OCI-M2 (cell line): ENCODE results near the gene CERCAM.

Source experiments
- DNase-seq: peaks from one replicate; lab custom pipeline; 2025; ENCODE audit not compliant: unreplicated experiment; lab: John Stamatoyannopoulos, UW

CERCAM gene

GRCh38 chr9:128454991-128455390, 34.3 kb downstream of the CERCAM start:
- no peak for DNase-seq

- peak; percentile 56 for DNase-seq
These were observed 35.4 kb downstream of the CERCAM start, which contains the start of gene ODF2 for GRCh38 chr9:128455849-128456612. Gene ODF2, plus strand, starts transcription at chr9:128456006. Its CDS starts 86 bp downstream, at chr9:128456092.

DNA sequence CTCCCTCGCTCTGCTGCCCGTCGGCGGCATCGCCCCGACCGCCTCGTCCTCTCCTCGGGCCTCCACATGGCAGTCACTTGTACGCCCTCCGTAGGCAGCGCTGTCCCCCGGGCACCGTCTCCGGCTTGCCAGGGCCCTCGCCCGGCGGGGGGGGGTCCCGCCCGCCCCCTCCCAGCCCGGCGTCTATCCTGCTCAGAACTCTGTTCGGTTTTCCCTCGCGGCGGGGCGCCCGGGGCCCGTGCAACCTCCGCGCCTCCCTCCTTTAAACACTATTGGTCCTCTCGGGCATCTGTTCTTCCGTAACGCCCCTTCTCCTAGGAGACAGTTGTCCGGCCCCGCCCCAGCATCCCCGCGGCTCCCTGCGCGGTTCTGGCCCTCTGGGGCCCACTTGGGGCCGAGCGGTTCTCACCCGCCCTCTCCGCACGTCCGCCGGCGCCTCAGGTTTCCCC, 36.0 kb downstream of the CERCAM start:
- no peak for DNase-seq

DNA sequence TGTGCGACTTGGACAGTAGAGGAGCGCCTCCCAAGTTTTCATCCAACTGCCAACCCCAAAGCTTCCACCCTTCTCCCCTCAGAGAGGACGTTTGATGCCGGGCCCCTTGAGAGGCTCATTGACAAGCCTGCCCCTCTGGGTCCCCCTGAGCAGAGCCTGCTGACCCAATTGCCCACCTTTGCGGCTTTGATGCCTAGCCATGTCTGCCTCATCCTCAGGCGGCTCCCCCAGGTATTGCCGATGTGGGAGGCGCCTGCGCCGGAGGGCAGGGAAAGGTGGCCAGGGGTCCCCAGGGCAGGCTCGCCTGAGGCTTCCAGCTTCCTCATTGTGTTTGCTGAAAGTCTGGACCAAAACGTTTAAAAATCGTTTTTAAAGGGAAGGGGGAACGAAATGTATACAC, 36.5 kb downstream of the CERCAM start:
- no peak for DNase-seq

DNA sequence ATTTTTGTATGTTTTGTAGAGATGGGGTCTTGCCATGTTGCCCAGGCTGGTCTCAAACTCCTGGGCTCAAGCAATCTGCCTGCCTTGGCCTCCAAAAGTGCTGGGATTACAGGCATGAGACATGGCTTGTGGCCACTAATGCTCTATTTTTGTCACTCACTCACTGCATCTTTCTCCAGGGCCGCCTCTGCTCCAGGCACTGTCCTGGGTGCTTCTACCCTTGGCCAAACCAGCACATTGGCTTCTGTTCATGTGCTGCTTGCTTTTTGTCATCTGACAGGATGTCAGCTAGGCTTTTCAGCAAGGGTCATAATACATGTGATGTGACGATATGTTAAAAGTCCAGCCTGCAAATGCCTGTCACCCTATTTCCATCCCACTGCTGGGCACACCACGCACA, 38.4 kb downstream of the CERCAM start:
- DNase-seq: no peak

GRCh38 chr9:128469070-128469469, 48.4 kb downstream of the CERCAM start:
- no peak for DNase-seq

DNA sequence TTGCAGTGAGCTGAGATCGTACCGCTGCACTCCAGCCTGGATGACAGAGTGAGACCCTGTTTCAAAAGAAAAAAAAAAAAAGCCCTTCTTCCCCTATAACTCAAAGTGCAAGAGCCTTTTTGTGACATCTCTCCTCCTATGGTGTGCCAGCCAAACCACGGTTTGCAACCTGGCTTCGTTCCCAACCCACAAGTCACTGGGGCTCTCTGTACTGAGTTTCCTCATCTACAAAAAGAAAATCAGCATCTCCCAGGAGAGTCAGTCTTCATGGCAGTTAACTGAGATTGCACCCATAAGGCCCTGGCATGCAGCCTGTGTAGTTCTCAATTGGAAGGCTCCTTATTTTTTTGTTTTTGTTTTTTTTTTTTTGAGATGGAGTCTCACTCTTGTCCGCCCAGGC, 49.9 kb downstream of the CERCAM start:
- no peak for DNase-seq

DNA sequence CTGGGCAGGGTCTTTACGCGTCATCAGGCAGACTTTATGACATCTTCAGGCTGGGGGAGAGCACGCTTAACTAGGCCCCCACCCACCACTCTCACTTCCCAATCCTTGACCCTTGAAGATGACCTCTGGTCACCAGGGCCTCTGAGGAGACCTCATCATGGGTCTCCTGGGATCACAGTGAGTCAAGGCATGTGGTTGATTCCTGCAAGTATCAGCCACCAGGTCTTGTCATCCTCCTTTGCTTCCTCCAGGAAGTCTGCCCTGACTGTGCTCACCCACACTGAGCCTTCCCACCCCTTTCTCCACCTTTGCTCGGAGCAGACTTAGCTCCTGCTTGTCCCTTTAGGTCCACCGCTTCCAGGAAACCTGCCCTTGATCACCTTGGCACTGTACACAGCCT, 52.4 kb downstream of the CERCAM start:
- no peak for DNase-seq

DNA sequence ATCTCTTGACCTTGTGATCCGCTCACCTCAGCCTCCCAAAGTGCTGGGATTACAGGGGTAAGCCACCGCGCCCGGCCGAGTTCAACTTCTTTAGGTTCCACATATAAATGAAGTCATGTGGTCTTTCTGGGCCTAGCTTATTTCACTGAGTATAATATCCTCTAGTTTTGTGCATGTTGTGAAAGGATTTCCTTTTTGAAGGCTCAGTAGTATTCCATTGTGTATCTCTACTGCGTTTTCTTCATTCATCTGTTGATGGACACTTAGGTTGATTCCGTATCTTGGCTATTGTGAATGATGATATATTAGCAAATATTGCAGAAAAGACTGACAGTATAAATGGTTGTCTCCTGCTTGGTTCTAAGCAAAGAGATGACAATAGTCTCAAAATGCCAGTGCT, 55.2 kb downstream of the CERCAM start:
- DNase-seq: no peak

- DNase-seq: no peak
These were observed 58.6 kb downstream of the CERCAM start for GRCh38 chr9:128479262-128479661.

DNA sequence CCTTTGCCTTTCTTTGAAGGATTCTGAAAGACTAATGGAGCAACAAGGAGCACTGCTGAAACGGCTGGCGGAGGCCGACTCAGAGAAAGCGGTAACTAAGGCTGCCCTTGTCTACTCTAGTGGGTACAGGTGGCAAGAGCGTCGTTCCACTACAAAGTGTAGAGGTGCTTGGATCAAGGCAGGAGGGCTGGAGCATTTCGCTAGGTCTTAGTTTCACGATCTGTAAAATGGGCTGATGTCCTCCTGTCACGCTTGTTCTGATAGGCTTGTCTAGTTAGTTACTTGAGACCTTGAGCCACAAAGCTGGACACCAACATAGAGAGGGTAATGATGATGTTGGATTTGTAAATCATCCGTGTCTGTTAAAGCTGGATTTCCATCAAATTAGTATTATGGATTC, 60.9 kb downstream of the CERCAM start:
- DNase-seq: no peak

GRCh38 chr9:128482186-128482585, 61.5 kb downstream of the CERCAM start:
- no peak for DNase-seq

- DNase-seq: no peak
These were observed 64.2 kb downstream of the CERCAM start for GRCh38 chr9:128484686-128485413.

DNA sequence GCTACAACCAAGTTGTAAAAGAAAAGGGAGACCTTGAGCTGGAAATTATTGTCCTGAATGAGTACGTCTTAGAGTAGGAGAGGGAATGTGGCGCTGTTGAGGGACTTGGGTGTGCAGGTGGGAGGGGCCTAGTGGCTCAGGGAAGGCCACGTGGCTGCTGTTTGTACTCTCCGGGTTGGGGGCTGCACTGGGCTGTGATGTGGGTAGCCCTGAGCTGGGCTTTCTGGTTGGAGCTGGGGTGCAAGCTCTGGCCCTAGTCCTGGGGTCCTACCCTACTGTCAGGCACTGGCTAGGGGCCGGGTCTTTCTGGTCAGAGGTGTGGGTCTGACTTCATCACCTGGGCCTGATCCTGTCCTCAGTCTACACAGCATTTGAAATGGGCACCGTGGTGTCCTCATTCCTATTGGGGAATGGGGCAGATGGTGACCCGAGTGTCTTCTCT, 64.8 kb downstream of the CERCAM start:
- DNase-seq: no peak

- DNase-seq: no peak
These were observed 65.5 kb downstream of the CERCAM start for GRCh38 chr9:128486201-128486600.
